Left renal pelvis (tissue), 4 donors: Measurements from ENCODE around the gene TTC39A. TPM values are rescaled to one million over a fixed set of nuclear protein-coding genes. Genes with fewer than 3 reads are reported as not detected.

Experiments used
- polyA plus RNA-seq, 4 donors: library from polyadenylated mRNA; unstranded; fragments of 120-200 nt; gene quantifications; one replicate each; pipeline ENCODE4 v1.2.1, GENCODE V29; 2013; ENCODE audit not compliant: insufficient read length in 4 of 4

The TTC39A gene
- polyA plus RNA-seq, 4 donors: 1.1 to 11.0 (median 8.5) TPM

Other genes starting within 250 kb of the TTC39A start
- gene C1orf185, start 228.3 kb downstream of the TTC39A start, polyA plus RNA-seq: not detected
- gene RNF11, start 94.3 kb downstream of the TTC39A start, polyA plus RNA-seq: 100 to 1,000 TPM; 123 to 165 (median 137) TPM
- gene EPS15, start 188.7 kb upstream of the TTC39A start, polyA plus RNA-seq: 10 to 100 TPM; 42.9 to 47.3 (median 45.2) TPM